SU-DHL-6 (cell line): Measurements from ENCODE around the gene PTPN11.
"Not testable (repeated sequence)": the region's sequence is repeated elsewhere in the genome, so short reads cannot be mapped to it uniquely, and the experiment has no call there.

Experiments used
- H2AFZ ChIP-seq: fragments of 200-600 bp; sonication (generic); 2 replicates; pipeline ENCODE4 v1.6.1; 2014; ENCODE audit warnings: low read depth, mild to moderate bottlenecking, moderate library complexity, mixed read lengths, antibody characterized with exemption, low read length; ENCODE audit not compliant: severe bottlenecking
- H3F3A ChIP-seq: fragments of 200-600 bp; shearing (Covaris generic); 2 replicates; pipeline ENCODE4 v1.6.0; 2016; ENCODE audit warnings: antibody characterized with exemption, mild to moderate bottlenecking; ENCODE audit not compliant: insufficient read depth
- H3K27ac ChIP-seq: fragments of 200-600 bp; sonication (generic); 2 replicates; pipeline ENCODE4 v1.5.1; 2016; ENCODE audit warnings: low read depth, mild to moderate bottlenecking, low read length, moderate library complexity, mixed read lengths
- H3K27me3 ChIP-seq: fragments of 200-600 bp; sonication (generic), shearing (Covaris generic); 2 replicates; pipeline ENCODE4 v1.6.0; 2014; ENCODE audit warnings: mild to moderate bottlenecking, low read length
- H3K36me3 ChIP-seq: fragments of 200-600 bp; sonication (generic); 2 replicates; pipeline ENCODE4 v1.6.1; 2014; ENCODE audit warnings: mild to moderate bottlenecking, low read length, mixed read lengths
- H3K4me2 ChIP-seq: fragments of 300-600, 200-600 bp; shearing (Covaris generic), sonication (generic); 2 replicates; pipeline ENCODE4 v1.6.0; 2014; ENCODE audit warnings: low read length, low read depth, mild to moderate bottlenecking; ENCODE audit not compliant: poor library complexity, severe bottlenecking
- H3K4me3 ChIP-seq: fragments of 200-600 bp; sonication (generic); 2 replicates; pipeline ENCODE4 v1.5.1; 2014; ENCODE audit warnings: antibody characterized with exemption, low read length, mild to moderate bottlenecking, mixed read lengths; ENCODE audit not compliant: insufficient read depth, poor library complexity, severe bottlenecking
- H3K79me2 ChIP-seq: fragments of 200-600 bp; sonication (generic); 2 replicates; pipeline ENCODE4 v1.6.1; 2014; ENCODE audit warnings: mild to moderate bottlenecking, low read length, moderate library complexity; ENCODE audit not compliant: insufficient read depth
- H3K9ac ChIP-seq: fragments of 200-600 bp; sonication (generic); 2 replicates; pipeline ENCODE4 v1.7.0; 2014; ENCODE audit warnings: mild to moderate bottlenecking, low read length
- H3K9me2 ChIP-seq: fragments of 200-600 bp; sonication (generic); replicated peaks from 2 replicates; pipeline ENCODE4 v1.6.1; 2014; ENCODE audit warnings: low read length; ENCODE audit not compliant: insufficient read depth
- H3K9me3 ChIP-seq: fragments of 200-600 bp; sonication (generic); 2 replicates; pipeline ENCODE4 v1.6.1; 2014; ENCODE audit warnings: low read length, mixed read lengths; ENCODE audit not compliant: insufficient read depth
- H4K20me1 ChIP-seq: fragments of 200-600 bp; sonication (generic); 2 replicates; pipeline ENCODE4 v1.6.1; 2014; ENCODE audit warnings: low read depth, mild to moderate bottlenecking, antibody characterized with exemption, low read length, moderate library complexity, mixed read lengths
- EZH2phosphoT487 ChIP-seq: fragments of 200-600 bp; sonication (generic), shearing (Covaris generic); conservative IDR thresholded peaks from 2 replicates; pipeline ENCODE4 v1.6.1; 2018; ENCODE audit warnings: mild to moderate bottlenecking, antibody characterized with exemption, low read length, moderate library complexity, mixed read lengths
- TF ChIP-seq, protein P1 (sequence below): fragments of 200-600 bp; sonication (generic); IDR thresholded peaks from one replicate; pipeline ENCODE4 v1.5.1; 2017; ENCODE audit warnings: antibody characterized with exemption, mild to moderate bottlenecking, low read length, moderate library complexity; ENCODE audit not compliant: insufficient read depth, poor library complexity, severe bottlenecking

The PTPN11 gene

DNA sequence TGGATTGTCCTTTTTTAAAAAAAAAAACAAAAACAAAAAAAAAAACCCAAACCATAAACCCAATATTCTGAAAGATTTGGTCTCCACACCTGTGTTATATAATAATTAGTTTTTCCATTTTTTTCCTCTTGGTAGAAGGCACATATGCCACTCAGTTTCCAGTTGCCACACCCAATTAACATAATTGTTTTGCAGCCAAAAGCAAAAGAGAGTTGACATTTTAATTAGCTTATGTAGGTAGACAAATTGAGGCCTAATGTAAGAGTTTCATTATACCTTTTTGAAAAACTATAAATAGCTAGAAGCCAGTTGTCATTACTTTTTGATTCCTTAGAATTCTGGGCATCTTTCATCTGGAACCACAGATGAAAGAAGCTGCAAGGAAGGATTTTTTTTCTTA is 21.0 kb downstream of the PTPN11 start:
- Histone ChIP-seq H2AFZ (no peak overlapping the region), H3K9me3 (no peaks in the 10 kb centered on the region), H3K9me2 (no peaks in the 10 kb centered on the region), H3K79me2 (peaks cover 89% of the 10 kb centered on the region), H3K4me2 (no peak overlapping the region), H3K27me3 (no peaks in the 10 kb centered on the region), H3K9ac (no peak overlapping the region), H4K20me1 (peaks cover 9% of the 10 kb centered on the region), H3K36me3 (no peaks in the 10 kb centered on the region), H3K4me3 (no peak overlapping the region), H3F3A (peaks cover 15% of the 10 kb centered on the region), H3K27ac (no peak overlapping the region)
- TF ChIP-seq, protein P1, sequence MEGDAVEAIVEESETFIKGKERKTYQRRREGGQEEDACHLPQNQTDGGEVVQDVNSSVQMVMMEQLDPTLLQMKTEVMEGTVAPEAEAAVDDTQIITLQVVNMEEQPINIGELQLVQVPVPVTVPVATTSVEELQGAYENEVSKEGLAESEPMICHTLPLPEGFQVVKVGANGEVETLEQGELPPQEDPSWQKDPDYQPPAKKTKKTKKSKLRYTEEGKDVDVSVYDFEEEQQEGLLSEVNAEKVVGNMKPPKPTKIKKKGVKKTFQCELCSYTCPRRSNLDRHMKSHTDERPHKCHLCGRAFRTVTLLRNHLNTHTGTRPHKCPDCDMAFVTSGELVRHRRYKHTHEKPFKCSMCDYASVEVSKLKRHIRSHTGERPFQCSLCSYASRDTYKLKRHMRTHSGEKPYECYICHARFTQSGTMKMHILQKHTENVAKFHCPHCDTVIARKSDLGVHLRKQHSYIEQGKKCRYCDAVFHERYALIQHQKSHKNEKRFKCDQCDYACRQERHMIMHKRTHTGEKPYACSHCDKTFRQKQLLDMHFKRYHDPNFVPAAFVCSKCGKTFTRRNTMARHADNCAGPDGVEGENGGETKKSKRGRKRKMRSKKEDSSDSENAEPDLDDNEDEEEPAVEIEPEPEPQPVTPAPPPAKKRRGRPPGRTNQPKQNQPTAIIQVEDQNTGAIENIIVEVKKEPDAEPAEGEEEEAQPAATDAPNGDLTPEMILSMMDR, result no peak
- no peak for TF ChIP-seq EZH2phosphoT487

DNA sequence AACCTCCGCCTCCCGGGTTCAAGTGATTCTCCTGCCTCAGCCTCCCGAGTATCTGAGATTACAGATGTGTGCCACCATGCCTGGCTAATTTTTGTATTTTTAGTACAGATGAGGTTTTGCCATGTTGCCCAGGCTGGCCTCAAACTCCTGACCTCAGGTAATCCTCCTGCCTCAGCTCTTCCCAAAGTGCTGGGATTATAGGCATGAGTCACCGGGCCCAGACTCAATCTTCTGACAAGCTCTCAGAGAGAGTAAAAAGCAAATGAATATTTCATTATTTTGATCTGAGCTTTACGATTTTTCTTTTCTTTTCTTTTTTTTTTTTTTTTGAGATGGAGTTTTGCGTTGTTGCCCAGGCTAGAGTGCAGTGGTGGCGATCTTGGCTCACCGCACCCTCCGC is 21.9 kb downstream of the PTPN11 start:
- peaks cover 82% of the 10 kb centered on the region for H3K79me2 ChIP-seq
- not testable (repeated sequence) for H3K4me2 ChIP-seq, H3K9me2 ChIP-seq, H3K36me3 ChIP-seq, H3F3A ChIP-seq, H3K9me3 ChIP-seq, H3K9ac ChIP-seq, H4K20me1 ChIP-seq, H3K4me3 ChIP-seq, H3K27ac ChIP-seq, H2AFZ ChIP-seq, H3K27me3 ChIP-seq

DNA sequence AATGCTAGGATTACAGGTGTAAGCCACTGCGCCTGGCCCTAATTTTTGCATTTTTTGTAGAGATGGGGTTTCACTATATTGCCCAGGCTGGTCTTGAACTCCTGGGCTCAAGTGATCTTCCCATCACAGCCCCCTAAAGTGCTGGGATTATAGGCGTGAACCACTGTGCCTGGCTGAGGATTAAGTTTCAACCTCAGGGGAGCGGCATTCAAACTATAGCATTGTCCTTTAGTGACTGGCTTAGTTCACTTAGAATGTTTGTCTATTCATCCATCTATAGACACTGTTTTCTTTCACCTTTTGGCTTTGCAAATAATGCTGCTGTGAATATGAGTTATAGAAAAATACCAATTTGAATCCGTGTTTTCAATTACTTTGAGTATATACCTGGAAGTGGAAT is 25.2 kb downstream of the PTPN11 start:
- H3K9me2 ChIP-seq, result no peaks in the 10 kb centered on the region
- no peak overlapping the region for H3K4me3 ChIP-seq
- peaks cover 50% of the 10 kb centered on the region for H3K79me2 ChIP-seq
- H3K9ac ChIP-seq, result no peak overlapping the region
- H3K27ac ChIP-seq, result no peak overlapping the region
- H3K27me3 ChIP-seq, result no peaks in the 10 kb centered on the region
- no peaks in the 10 kb centered on the region for H3F3A ChIP-seq
- no peak for TF ChIP-seq EZH2phosphoT487
- TF ChIP-seq, protein P1, result no peak
- no peaks in the 10 kb centered on the region for H3K9me3 ChIP-seq
- no peak overlapping the region for H2AFZ ChIP-seq
- no peak overlapping the region for H3K4me2 ChIP-seq
- H3K36me3 ChIP-seq, result peaks cover 3% of the 10 kb centered on the region; the same call in 1 of the 2 replicates
- H4K20me1 ChIP-seq, result no peaks in the 10 kb centered on the region

DNA sequence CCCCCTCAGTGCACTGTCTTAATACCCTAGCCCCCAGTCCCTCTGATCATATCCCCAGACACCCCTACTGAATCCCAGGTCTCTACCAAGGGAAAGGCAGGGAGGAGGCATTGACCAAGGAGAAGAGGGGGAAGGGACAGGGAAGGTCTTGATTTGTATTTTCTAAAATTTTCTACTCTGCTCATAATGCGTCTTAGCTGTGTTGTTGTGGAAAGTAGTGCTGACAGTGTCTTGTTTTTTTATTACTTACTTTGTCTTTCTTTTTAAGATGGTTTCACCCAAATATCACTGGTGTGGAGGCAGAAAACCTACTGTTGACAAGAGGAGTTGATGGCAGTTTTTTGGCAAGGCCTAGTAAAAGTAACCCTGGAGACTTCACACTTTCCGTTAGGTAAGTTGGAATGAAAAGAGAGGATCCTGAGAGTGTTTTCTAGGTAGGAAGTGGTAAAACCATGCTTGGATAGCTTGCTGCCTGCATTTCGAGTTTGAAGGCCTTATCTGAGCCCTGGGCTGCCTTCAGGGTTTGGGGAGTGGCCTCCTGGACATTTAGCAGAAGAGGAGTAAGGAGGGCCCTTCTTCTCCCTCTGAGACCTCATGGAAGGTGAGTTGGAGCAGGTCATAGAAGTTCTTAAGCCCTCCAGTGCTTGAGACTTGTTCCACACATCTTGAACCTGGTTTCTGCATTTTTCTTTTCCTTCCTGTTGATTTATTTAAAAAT is 27.4 kb downstream of the PTPN11 start:
- H3K4me2 ChIP-seq, result no peak overlapping the region
- H3K4me3 ChIP-seq, result no peak overlapping the region
- no peaks in the 10 kb centered on the region for H4K20me1 ChIP-seq
- TF ChIP-seq, protein P1, result no peak
- no peak for TF ChIP-seq EZH2phosphoT487
- no peak overlapping the region for H3K27ac ChIP-seq
- H3K27me3 ChIP-seq, result no peaks in the 10 kb centered on the region
- H3K9ac ChIP-seq, result no peak overlapping the region
- H3K36me3 ChIP-seq, result peaks cover 3% of the 10 kb centered on the region; the same call in 1 of the 2 replicates
- no peaks in the 10 kb centered on the region for H3F3A ChIP-seq
- no peaks in the 10 kb centered on the region for H3K9me3 ChIP-seq
- no peak overlapping the region for H2AFZ ChIP-seq
- H3K79me2 ChIP-seq, result peaks cover 32% of the 10 kb centered on the region; the same call in 1 of the 2 replicates
- H3K9me2 ChIP-seq, result no peaks in the 10 kb centered on the region
